Activated CD4-positive, alpha-beta T cell treated with anti-CD3 and anti-CD28 coated beads for 4 hours (primary cell): ENCODE results near the gene MACROD2.

Experiments used
- DNase-seq, 2 donors: peaks; one replicate each; pipeline ENCODE4 v3.0.0-alpha.2; 2020

The MACROD2 gene

GRCh38 chr20:16078172-16078898 lies 2083.0 kb downstream of the MACROD2 start:
- DNase-seq: no peak

DNA sequence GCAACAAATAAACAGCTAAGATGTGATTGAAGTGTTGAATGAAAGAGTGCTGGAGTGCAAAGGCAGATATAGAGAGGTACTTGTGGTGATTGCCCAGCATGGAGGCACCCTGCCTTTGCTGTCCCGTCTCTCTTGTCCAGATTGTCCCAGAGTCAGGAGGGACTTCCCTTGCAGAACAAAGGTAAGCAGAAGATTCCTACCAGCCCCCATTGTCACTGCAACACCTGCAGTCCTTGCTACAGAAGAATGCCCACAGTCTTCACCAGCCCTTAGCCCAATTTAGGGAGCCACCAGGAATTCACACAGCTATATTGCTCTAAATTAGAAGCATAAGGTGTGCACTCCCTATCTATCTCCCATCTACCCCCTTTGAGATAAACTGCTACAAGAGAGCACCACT lies 2086.1 kb downstream of the MACROD2 start:
- no peak for DNase-seq

DNA sequence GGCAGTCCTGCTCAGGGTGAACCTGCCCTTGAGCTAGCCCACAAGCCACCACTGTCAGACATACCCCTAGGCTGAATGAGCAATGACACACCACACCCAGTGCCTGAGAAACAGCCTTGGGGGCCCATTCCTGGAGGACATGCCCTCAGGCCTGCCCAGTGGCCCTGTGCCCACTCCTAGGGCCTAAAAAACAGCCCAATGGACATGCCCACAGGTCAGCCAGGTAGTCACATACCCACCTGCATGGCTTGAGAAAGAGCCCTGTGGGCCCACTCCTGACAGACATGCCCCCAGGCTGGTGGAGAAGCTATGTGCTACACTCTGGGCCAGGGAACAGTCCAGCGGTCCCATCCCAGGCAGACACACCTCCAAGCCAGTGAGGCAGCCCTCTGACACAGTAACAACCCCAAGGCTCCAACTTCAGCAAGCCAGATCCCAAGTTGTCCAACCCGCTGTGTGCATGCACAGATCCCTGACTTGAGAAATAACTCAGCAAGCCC lies 2086.8 kb downstream of the MACROD2 start:
- DNase-seq: no peak

DNA sequence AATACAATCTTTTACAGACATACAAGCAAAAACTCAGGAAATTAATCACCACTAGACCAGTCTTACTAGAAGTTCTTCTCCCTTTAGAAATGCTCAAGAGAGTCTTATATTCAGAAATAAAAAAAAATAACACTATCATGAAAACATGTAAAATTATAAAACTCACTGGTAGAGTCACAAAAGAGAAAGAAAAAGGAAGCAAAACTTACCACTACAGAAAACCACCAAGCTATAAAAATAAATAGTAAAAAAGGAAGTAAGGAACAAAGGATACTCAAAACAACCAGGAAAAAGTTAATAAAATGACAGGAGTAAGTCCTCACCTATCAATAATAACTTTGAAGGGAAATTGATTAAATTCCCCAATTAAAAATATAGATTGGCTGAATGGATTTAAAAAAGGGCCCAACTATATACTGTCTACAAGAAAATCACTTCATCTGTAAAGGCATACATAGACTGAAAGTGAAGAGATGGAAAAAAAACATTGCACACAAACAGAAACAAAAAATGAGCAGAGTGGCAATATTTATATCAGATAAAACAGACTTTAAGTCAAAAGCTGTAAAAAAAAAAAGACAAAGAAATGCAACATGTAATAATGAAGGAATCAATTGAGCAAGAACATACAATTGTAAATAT lies 2088.4 kb downstream of the MACROD2 start:
- DNase-seq: no peak

DNA sequence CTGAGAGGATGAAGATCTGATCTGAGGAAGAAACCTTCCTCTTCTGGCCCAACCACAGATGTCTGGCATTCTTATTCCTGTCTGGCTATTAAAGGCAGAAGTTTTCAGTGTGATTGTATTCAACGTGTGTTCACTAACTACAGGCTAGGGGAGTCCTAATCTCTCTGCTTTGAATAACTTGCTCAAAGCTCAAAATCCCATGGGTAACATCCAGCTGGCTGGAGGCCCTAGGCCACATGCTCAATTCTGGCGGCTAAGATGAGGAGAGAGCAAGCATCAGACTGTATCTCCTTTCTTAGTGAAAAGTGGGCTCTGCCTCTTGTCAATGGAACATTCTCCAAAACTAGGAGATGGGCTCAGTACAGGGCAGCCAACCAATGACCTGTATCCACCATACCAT lies 2099.9 kb downstream of the MACROD2 start:
- DNase-seq: no peak

DNA sequence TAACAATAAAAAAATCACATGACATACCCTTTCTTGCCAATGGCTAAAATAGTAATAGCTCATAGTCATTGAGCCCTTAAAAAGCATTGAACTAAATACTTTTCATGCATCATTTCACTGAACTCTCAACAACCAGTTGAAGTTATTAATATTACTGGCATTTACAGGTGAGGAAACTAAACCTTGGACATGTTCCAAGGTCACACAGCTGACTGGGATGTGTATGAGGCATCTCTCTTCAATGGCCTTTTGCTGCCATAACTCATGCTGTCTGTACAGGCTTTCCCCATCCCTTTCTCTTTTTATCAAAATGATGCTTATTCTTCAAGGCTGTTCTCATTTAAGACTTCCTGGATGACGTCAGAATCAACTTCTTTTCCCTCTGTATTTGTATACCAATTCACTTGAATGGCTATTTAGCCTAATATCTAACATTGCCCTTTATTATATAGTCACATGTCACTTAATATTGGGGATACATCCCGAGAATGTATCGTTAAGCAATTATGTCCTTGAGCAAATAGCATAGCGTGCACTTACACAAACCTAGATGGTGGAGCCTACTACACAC lies 2101.5 kb downstream of the MACROD2 start:
- no peak for DNase-seq

- no peak for DNase-seq
These were observed 2102.5 kb downstream of the MACROD2 start for GRCh38 chr20:16097788-16098187.

DNA sequence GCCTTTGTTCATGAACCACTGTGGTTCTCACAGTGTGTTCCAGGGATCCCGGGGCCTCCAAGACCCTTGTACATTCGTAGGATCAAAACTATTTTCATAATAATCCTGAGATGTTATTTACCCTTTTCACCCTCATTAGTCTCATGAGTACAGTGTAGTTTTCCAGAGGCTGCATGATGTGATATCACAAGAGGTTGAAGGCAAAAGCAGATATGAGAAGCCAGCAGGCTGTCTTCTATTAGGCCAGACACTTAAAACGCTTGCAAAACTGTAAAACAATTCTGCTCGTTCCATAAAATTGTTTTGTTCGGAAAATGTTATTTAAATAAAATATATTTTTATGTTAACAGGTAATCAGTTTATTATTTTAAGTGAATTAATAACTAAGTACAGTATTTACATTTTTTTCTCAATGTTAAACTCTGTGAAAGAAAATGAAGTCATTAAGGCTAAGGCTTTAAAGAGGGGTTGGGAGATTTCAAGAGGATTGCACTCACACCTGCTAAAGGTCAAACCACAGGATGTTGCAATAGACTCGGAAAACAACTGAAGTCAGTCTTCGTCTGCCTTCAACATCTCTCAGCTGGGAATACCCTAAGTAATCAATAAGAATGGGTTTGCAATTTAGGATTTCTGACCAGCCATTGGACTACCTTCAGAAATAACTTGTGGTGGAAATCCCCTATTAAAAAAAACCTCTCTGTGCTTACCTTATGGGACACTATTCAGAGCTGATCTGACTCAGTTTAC lies 2103.7 kb downstream of the MACROD2 start:
- no peak for DNase-seq

DNA sequence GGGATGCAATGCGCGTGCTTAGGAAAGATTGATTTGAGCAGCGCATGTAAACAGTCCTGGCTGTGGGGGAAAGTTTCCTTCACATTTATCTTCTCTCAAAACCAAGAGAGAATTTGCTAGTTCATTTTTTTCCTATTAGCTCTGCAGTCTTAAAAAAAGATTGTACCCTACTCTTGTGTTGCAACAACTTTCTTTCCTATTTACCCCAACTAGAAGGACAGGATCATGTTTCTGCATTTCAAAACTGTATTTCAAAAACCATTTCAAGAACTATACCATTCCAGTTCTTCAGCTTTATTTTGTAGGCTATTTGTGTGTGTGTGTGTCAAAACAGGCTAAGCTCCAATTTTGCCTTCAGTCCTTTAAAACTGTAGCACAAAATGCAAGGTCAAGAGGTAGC lies 2104.8 kb downstream of the MACROD2 start:
- DNase-seq: no peak

DNA sequence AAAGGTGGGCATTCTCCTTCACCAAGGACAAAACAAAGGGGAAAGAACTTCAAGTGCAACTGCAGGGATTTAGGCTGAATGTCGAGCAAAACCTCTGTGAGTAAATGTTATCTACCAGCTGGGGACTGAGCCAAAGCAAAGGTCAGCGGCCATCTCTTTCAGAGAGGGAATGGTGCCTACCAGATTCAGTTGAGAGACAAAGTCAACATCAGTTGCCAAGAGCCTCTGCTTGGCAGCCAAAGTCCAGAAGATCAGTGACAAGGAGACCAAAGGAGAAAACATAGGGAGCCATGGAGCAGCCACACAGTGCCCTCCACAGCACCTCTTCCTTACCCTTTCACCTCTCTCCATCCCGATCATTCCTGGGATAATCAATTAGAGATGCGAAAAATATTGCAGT lies 2105.5 kb downstream of the MACROD2 start:
- no peak for DNase-seq
